ENCODE data around the gene FLT4. TPM values are rescaled to one million over a fixed set of nuclear protein-coding genes. Genes with fewer than 3 reads are reported as not detected.

FLT4 gene
- total and polyA plus RNA-seq, 3 experiments from 2014 or later = 6.0 to 12.7 (median 8.2) TPM

DNA sequence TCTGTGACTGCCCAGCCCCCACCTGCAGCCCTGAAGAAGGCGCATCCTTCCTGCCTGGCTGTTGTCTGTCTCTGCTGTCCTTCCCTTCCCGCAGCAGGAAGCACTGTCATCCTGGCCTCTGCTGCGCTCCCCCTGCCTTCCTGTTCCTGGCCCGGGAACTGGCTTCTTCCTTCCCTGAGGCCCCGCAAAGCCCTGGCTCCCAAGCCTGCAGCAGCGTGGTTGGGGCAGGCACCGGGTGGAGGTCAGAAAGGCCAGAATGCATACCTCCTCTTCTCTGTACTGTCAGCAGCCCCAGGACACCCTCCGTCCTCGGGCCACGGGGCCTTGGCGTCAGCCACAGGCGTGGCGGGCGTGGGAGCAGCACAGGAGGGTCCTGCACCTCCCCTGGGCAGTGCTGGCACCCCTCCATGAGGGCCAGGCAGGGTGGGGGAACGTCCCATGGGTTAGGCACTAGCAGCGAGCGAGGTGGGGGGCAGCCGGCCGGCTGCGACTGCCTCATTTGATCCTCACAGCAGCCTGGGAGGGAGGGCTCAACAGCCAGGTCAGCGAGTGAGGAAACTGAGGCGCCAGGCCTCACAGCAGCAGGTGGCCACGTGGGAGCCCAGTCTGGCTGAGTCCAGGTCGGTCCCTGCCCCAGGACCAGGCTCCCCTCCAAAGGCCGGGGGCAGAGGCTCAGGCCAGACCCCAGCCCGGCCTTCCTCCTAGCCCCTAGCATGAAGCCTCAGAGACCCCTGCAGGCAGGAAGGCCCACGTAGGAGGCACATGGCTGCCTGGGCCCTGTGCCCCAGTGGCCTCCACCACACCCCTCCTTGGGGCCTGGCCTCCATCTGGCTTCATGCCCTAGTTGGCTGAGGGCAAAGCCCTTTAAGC, 9.4 kb downstream of the FLT4 start:
- ChIA-PET POLR2A (no interaction called here), CTCF (no interaction called here)
- no peaks in the 10 kb centered on the region for H3K9me3 ChIP-seq (ENCODE audit: low read length)
- Mint-ChIP-seq H3K4me3 (no peak overlapping the region), H3K4me1 (peaks cover 0 to 4% (median 2%) of the 10 kb centered on the region in 3 donors), H3K27me3 (no peaks in the 10 kb centered on the region), H3K27ac (peak overlapping the region in 2 of 8 donors; percentile 27 to 80), H3K36me3 (peaks cover 0 to 3% (median 0%) of the 10 kb centered on the region in 3 donors), H3K9me3 (no peaks in the 10 kb centered on the region)
- H3K4me3 ChIP-seq (ENCODE audit: low read length) = no peak overlapping the region
- H3K27ac ChIP-seq (ENCODE audit: low read depth, low read length) = no peak overlapping the region
- H3K27me3 ChIP-seq (ENCODE audit: insufficient read depth, low read length, poor library complexity, severe bottlenecking) = no peaks in the 10 kb centered on the region
- peak in 1 of 5 donors; percentile 36 for DNase-seq
- no peaks in the 10 kb centered on the region for H3K4me1 ChIP-seq (ENCODE audit: insufficient read depth, low read length)
- no peaks in the 10 kb centered on the region for H3K36me3 ChIP-seq (ENCODE audit: insufficient read depth, low read length)

DNA sequence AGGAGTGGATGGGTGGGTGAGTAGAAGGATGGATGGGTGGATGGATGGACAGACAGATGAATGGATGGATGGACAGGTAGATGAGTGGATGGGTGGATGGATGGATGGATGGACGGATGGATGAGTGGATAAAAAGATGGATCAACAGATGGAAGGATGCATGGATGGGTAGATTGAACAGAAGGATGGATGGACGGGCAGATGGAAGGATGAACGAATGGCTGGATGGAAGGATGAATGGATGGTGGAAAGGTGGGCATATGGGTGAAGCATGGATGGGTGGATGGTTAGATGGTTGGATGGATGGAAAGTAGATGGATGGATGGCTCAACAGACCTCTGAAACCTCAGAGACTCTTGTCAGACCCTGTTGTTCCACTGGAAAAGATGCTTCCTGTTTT, 10.1 kb downstream of the FLT4 start:
- H3K9me3 Mint-ChIP-seq = no peaks in the 10 kb centered on the region
- POLR2A ChIA-PET = no interaction called here
- no peak overlapping the region for H3K27ac ChIP-seq (ENCODE audit: low read depth, low read length)
- no peak overlapping the region for H3K4me3 ChIP-seq (ENCODE audit: low read length)
- H3K4me3 Mint-ChIP-seq = no peak overlapping the region
- CTCF ChIA-PET = no interaction called here
- H3K36me3 Mint-ChIP-seq = peaks cover 0 to 3% (median 0%) of the 10 kb centered on the region in 3 donors
- peak overlapping the region in 3 of 8 donors; percentile 27 to 55 (median 53) for H3K27ac Mint-ChIP-seq
- no peaks in the 10 kb centered on the region for H3K27me3 ChIP-seq (ENCODE audit: insufficient read depth, low read length, poor library complexity, severe bottlenecking)
- no peaks in the 10 kb centered on the region for H3K9me3 ChIP-seq (ENCODE audit: low read length)
- DNase-seq = peak in 1 of 5 donors; percentile 2
- no peaks in the 10 kb centered on the region for H3K4me1 ChIP-seq (ENCODE audit: insufficient read depth, low read length)
- H3K4me1 Mint-ChIP-seq = peaks cover 0 to 2% (median 2%) of the 10 kb centered on the region in 3 donors
- H3K36me3 ChIP-seq (ENCODE audit: insufficient read depth, low read length) = no peaks in the 10 kb centered on the region
- no peaks in the 10 kb centered on the region for H3K27me3 Mint-ChIP-seq

- peaks cover 0 to 3% (median 0%) of the 10 kb centered on the region in 3 donors for H3K36me3 Mint-ChIP-seq
- Histone ChIP-seq H3K36me3 (ENCODE audit: insufficient read depth, low read length) (no peaks in the 10 kb centered on the region), H3K27me3 (ENCODE audit: insufficient read depth, low read length, poor library complexity, severe bottlenecking) (no peaks in the 10 kb centered on the region), H3K4me1 (ENCODE audit: insufficient read depth, low read length) (no peaks in the 10 kb centered on the region), H3K4me3 (ENCODE audit: low read length) (no peak overlapping the region), H3K9me3 (ENCODE audit: low read length) (no peaks in the 10 kb centered on the region), H3K27ac (ENCODE audit: low read depth, low read length) (no peak overlapping the region)
- H3K27me3 Mint-ChIP-seq = peaks cover under 1 to 3% of the 10 kb centered on the region in 2 donors
- peaks cover 0 to 4% (median 2%) of the 10 kb centered on the region in 3 donors for H3K4me1 Mint-ChIP-seq
- no peaks in the 10 kb centered on the region for H3K9me3 Mint-ChIP-seq
- ChIA-PET CTCF (interaction anchor here (0.6 kb wide), 1 partner anchor 13 kb away, joined by 3 read pairs; no protein-coding TSS in a partner anchor), POLR2A (no interaction called here)
- H3K4me3 Mint-ChIP-seq = no peak overlapping the region
- peak in 1 of 5 donors; percentile 37 for DNase-seq
- peak overlapping the region in 4 of 8 donors; percentile 13 to 42 (median 20) for H3K27ac Mint-ChIP-seq
Measured at GRCh38 chr5:180637962-180638680, 11.3 kb downstream of the FLT4 start.

DNA sequence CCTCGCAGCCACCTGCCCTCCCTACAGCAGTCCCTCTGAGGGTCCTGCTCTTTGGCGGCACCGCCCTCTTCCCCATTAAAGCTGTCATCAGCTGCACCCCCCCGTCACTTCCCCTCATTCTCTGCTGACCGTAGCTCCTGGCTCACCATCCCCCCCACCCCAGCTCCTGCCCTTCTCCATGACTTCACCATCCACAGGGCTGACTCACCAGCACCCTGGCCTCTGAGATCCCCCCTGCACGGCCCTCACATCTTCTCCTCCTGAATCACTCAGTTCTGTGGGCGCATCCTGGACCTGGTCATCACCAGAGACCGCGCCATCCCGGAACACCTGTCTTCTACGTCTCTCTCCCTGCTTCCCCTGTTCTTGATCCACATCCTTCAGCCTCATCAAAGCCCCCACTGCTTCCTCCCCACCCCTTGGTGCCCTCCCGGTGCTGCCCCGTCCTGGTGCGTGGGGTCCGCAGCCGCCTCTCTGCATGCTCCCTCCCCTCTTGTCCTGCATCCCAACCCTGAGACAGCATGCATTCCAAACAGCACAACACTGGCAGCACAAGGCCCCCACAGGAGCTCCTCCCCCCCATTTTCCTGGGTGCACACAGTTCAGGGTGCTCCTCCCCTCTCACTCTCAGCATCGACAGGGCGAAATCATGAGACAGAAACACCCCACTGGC, 12.9 kb downstream of the FLT4 start:
- DNase-seq = peak in 1 of 5 donors; percentile 2
- H3K4me3 Mint-ChIP-seq = no peak overlapping the region
- POLR2A ChIA-PET = no interaction called here
- no peaks in the 10 kb centered on the region for H3K9me3 ChIP-seq (ENCODE audit: low read length)
- peaks cover 1 to 3% of the 10 kb centered on the region in 2 donors for H3K27me3 Mint-ChIP-seq
- H3K27me3 ChIP-seq (ENCODE audit: insufficient read depth, low read length, poor library complexity, severe bottlenecking) = no peaks in the 10 kb centered on the region
- CTCF ChIA-PET = no interaction called here
- peaks cover 0 to 4% (median 0%) of the 10 kb centered on the region in 3 donors for H3K4me1 Mint-ChIP-seq
- no peaks in the 10 kb centered on the region for H3K36me3 ChIP-seq (ENCODE audit: insufficient read depth, low read length)
- peaks cover 0 to 3% (median 0%) of the 10 kb centered on the region in 3 donors for H3K36me3 Mint-ChIP-seq
- H3K27ac Mint-ChIP-seq = peak overlapping the region in 1 of 8 donors; percentile 62
- H3K27ac ChIP-seq (ENCODE audit: low read depth, low read length) = no peak overlapping the region
- no peaks in the 10 kb centered on the region for H3K4me1 ChIP-seq (ENCODE audit: insufficient read depth, low read length)
- no peaks in the 10 kb centered on the region for H3K9me3 Mint-ChIP-seq
- no peak overlapping the region for H3K4me3 ChIP-seq (ENCODE audit: low read length)

DNA sequence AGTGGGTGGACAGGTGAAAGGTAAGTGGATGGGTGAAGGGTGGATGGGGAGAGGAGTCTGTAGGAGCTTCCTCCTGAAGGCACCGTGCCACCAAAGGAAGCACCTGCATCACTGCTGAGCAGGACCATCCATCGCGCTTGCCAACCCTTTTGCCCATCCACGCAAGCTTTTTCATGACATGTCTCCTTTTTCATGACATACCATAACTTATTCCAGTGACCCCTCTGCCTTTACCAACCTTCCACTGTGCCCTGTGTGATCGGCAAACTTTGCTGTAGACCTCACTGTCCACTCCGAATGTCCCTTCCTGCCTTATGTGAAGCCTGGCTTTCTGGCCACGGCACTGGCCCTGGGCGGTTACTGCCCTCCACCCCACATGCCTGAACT, 13.4 kb downstream of the FLT4 start:
- ChIA-PET CTCF (no interaction called here), POLR2A (no interaction called here)
- no peak overlapping the region for H3K4me3 Mint-ChIP-seq
- no peaks in the 10 kb centered on the region for H3K36me3 ChIP-seq (ENCODE audit: insufficient read depth, low read length)
- H3K9me3 ChIP-seq (ENCODE audit: low read length) = no peaks in the 10 kb centered on the region
- H3K27ac ChIP-seq (ENCODE audit: low read depth, low read length) = no peak overlapping the region
- no peak overlapping the region for H3K27ac Mint-ChIP-seq
- H3K36me3 Mint-ChIP-seq = peaks cover 0 to 3% (median 0%) of the 10 kb centered on the region in 3 donors
- H3K9me3 Mint-ChIP-seq = no peaks in the 10 kb centered on the region
- peaks cover 1 to 3% of the 10 kb centered on the region in 2 donors for H3K27me3 Mint-ChIP-seq
- peak in 1 of 5 donors; percentile 34 for DNase-seq
- no peaks in the 10 kb centered on the region for H3K27me3 ChIP-seq (ENCODE audit: insufficient read depth, low read length, poor library complexity, severe bottlenecking)
- peaks cover 0 to 4% (median 0%) of the 10 kb centered on the region in 3 donors for H3K4me1 Mint-ChIP-seq
- H3K4me3 ChIP-seq (ENCODE audit: low read length) = no peak overlapping the region
- H3K4me1 ChIP-seq (ENCODE audit: insufficient read depth, low read length) = no peaks in the 10 kb centered on the region

DNA sequence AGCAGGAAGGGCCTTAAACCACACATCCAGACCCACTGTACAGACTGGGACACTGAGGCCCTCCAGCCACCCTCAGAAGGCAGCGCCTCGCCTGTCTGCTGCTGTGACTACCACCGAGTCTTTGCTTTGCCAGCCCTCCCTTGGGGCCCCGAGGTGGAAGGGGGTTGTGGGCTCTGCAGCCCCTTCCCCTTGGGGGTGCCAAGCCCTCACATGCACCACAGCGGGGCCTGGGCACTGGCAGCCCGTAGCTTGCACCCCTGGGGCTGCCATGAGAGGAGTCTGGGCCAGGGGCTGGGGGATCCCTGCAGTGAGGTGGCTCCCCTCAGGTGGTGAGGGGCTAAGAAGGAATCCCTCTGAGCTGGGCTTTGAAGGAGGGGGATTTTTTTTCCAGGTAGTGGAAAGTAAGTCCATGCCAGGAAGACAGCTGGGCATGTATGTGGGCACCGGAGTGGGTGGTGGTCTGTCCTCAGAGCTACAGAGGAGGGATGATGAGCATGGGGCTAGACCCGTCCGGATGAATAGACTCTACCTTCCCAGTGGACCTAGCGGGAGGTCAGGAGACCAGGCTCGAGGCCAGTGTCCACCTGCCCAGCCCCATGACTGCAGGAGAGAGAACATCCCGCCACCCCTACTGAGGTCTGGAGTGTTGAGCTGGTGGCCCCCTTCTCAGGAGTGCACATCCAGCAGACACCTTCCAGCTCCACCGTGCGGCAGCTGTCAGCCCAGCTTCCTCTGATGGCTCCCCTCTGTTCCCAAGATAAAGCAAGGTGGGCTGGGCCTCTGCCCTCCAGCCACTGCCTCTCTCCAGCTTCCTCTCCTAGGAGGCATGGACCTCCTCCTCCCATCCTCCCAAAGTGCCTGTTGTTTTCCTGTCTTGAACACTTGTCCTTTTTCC, 15.9 kb downstream of the FLT4 start:
- H3K27me3 Mint-ChIP-seq = peaks cover 1 to 3% of the 10 kb centered on the region in 2 donors
- ChIA-PET CTCF (no interaction called here), POLR2A (no interaction called here)
- H3K4me1 Mint-ChIP-seq = peaks cover 0 to 2% (median 0%) of the 10 kb centered on the region in 3 donors
- H3K4me1 ChIP-seq (ENCODE audit: insufficient read depth, low read length) = no peaks in the 10 kb centered on the region
- no peaks in the 10 kb centered on the region for H3K9me3 Mint-ChIP-seq
- H3K9me3 ChIP-seq (ENCODE audit: low read length) = no peaks in the 10 kb centered on the region
- no peaks in the 10 kb centered on the region for H3K36me3 ChIP-seq (ENCODE audit: insufficient read depth, low read length)
- peak overlapping the region in 3 of 8 donors; percentile 4 to 44 (median 34) for H3K27ac Mint-ChIP-seq
- H3K4me3 ChIP-seq (ENCODE audit: low read length) = no peak overlapping the region
- no peak for DNase-seq
- no peak overlapping the region for H3K27ac ChIP-seq (ENCODE audit: low read depth, low read length)
- peaks cover 0 to 3% (median 0%) of the 10 kb centered on the region in 3 donors for H3K36me3 Mint-ChIP-seq
- H3K27me3 ChIP-seq (ENCODE audit: insufficient read depth, low read length, poor library complexity, severe bottlenecking) = no peaks in the 10 kb centered on the region
- H3K4me3 Mint-ChIP-seq = peak overlapping the region in 1 of 7 donors; percentile 80

- CTCF ChIA-PET = no interaction called here
- H3K4me1 ChIP-seq (ENCODE audit: insufficient read depth, low read length) = no peaks in the 10 kb centered on the region
- DNase-seq = no peak
- Mint-ChIP-seq H3K27me3 (peaks cover 1 to 3% of the 10 kb centered on the region in 2 donors), H3K4me3 (no peak overlapping the region), H3K9me3 (no peaks in the 10 kb centered on the region), H3K36me3 (peaks cover 0 to 1% (median 1%) of the 10 kb centered on the region in 3 donors), H3K27ac (peak overlapping the region in 1 of 8 donors; percentile 6), H3K4me1 (peaks cover 0 to 2% (median 0%) of the 10 kb centered on the region in 3 donors)
- H3K27ac ChIP-seq (ENCODE audit: low read depth, low read length) = no peak overlapping the region
- POLR2A ChIA-PET = no interaction called here
- H3K4me3 ChIP-seq (ENCODE audit: low read length) = no peak overlapping the region
- no peaks in the 10 kb centered on the region for H3K36me3 ChIP-seq (ENCODE audit: insufficient read depth, low read length)
- no peaks in the 10 kb centered on the region for H3K27me3 ChIP-seq (ENCODE audit: insufficient read depth, low read length, poor library complexity, severe bottlenecking)
- no peaks in the 10 kb centered on the region for H3K9me3 ChIP-seq (ENCODE audit: low read length)
Measured at GRCh38 chr5:180632768-180633167, 16.6 kb downstream of the FLT4 start.
